HepG2 (cell line): ENCODE measurements around the gene MSMB. TPM values are rescaled to one million over a fixed set of nuclear protein-coding genes. Genes with fewer than 3 reads are reported as not detected.

ENCODE experiments used
- ARHGAP35 ChIP-seq: sonication (generic); formaldehyde crosslinking; IDR thresholded peaks from 2 replicates; pipeline ENCODE4 v1.9.0; 2022; ENCODE audit warnings: mild to moderate bottlenecking, inconsistent platforms, moderate library complexity, missing genetic modification reagents, borderline replicate concordance
- ARNTL ChIP-seq: sonication (generic); formaldehyde crosslinking; IDR thresholded peaks from 2 replicates; pipeline ENCODE4 v1.4.0; 2020; ENCODE audit warnings: mild to moderate bottlenecking, missing genetic modification reagents
- EED ChIP-seq: sonication (generic); formaldehyde crosslinking; IDR thresholded peaks from 2 replicates; pipeline ENCODE4 v1.5.0; 2020; ENCODE audit warnings: mild to moderate bottlenecking, missing genetic modification reagents
- JARID2 ChIP-seq: sonication (generic); formaldehyde crosslinking; IDR thresholded peaks from 2 replicates; pipeline ENCODE4 v1.8.1; 2023; ENCODE audit warnings: missing genetic modification reagents, inconsistent platforms; ENCODE audit not compliant: insufficient replicate concordance
- MBD4 ChIP-seq: IDR thresholded peaks from 2 replicates; pipeline ENCODE4 v1.6.1; 2012; ENCODE audit warnings: low read length, inconsistent platforms, borderline replicate concordance
- MED8 ChIP-seq: sonication (generic); formaldehyde crosslinking; IDR thresholded peaks from 2 replicates; pipeline ENCODE4 v1.8.1; 2023; ENCODE audit warnings: mild to moderate bottlenecking, missing genetic modification reagents; ENCODE audit not compliant: insufficient replicate concordance
- NFRKB ChIP-seq: fragments of 450-650 bp; IDR thresholded peaks from 2 replicates; pipeline ENCODE4 v1.6.1; 2017
- NONO ChIP-seq, 2 experiments: fragments of 450-650 bp in 1 of 2; sonication (generic) in 1 of 2; formaldehyde crosslinking in 1 of 2; IDR thresholded peaks in 1 of 2; conservative IDR thresholded peaks in 1 of 2; 2 replicates each; pipeline versions ENCODE4 v1.6.1 to v1.8.0; 2017 to 2022; ENCODE audit warnings: mild to moderate bottlenecking in 1 of 2, missing genetic modification reagents in 1 of 2, moderate library complexity in 1 of 2
- NPAS2 ChIP-seq: sonication (generic); formaldehyde crosslinking; IDR thresholded peaks from 2 replicates; pipeline ENCODE4 v1.8.0; 2022; ENCODE audit warnings: mild to moderate bottlenecking, missing genetic modification reagents, borderline replicate concordance
- ZFP36L1 ChIP-seq: sonication (generic); formaldehyde crosslinking; IDR thresholded peaks from 2 replicates; pipeline ENCODE4 v1.8.0; 2022; ENCODE audit warnings: mild to moderate bottlenecking, missing genetic modification reagents, moderate library complexity
- ZNF260 ChIP-seq: sonication (generic); formaldehyde crosslinking; IDR thresholded peaks from 2 replicates; pipeline ENCODE4 v1.4.0; 2020; ENCODE audit warnings: missing genetic modification reagents, low read depth, mild to moderate bottlenecking, borderline replicate concordance
- ZNF747 ChIP-seq: sonication (generic); formaldehyde crosslinking; IDR thresholded peaks from 2 replicates; pipeline ENCODE4 v1.8.1; 2023; ENCODE audit warnings: missing genetic modification reagents, mild to moderate bottlenecking, borderline replicate concordance
- ZSCAN21 ChIP-seq: sonication (generic); formaldehyde crosslinking; IDR thresholded peaks from 2 replicates; pipeline ENCODE4 v1.8.0; 2022; ENCODE audit warnings: mild to moderate bottlenecking, missing genetic modification reagents, moderate library complexity, borderline replicate concordance
- polyA plus RNA-seq, 8 experiments: library from polyadenylated mRNA; depleted of rRNA in 3 of 8; stranded (reverse) in 7 of 8; unstranded in 1 of 8; fragments of >200 nt; fragmentation: Illumina TruSeq in 4 of 8; extraction: Trizol in 4 of 8; gene quantifications; 2 replicates each; pipeline versions ENCODE4 v1.2.1 to v1.2.3, GENCODE V29; 2011 to 2016; ENCODE audit warnings: low read depth in 4 of 8, missing spikeins in 1 of 8, mixed read lengths in 1 of 8; ENCODE audit not compliant: insufficient read depth in 1 of 8
- total RNA-seq, 5 experiments: library from RNA; depleted of rRNA; stranded (reverse); fragments of >200 nt; fragmentation: Illumina TruSeq; extraction: Trizol; gene quantifications; 2 replicates each; pipeline ENCODE4 v1.2.3, GENCODE V29; 2016; ENCODE audit warnings: low read depth in 1 of 5
- TF ChIP-seq, protein P1 (sequence below): sonication (generic); formaldehyde crosslinking; IDR thresholded peaks from 2 replicates; pipeline ENCODE4 v1.4.0; 2020; ENCODE audit warnings: missing genetic modification reagents
- TF ChIP-seq, protein P2 (sequence below): sonication (generic); formaldehyde crosslinking; IDR thresholded peaks from 2 replicates; pipeline ENCODE4 v1.5.0; 2020; ENCODE audit warnings: mild to moderate bottlenecking, missing genetic modification reagents
- TF ChIP-seq, protein P3 (sequence below): IDR thresholded peaks from 2 replicates; pipeline ENCODE4 v1.6.1; 2016; ENCODE audit warnings: missing genetic modification reagents, missing compliant biosample characterization
- TF ChIP-seq, protein P4 (sequence below): sonication (generic); formaldehyde crosslinking; IDR thresholded peaks from 2 replicates; pipeline ENCODE4 v1.5.0; 2020; ENCODE audit warnings: missing genetic modification reagents
- TF ChIP-seq, protein P5 (sequence below): fragments of 450-650 bp; IDR thresholded peaks from 2 replicates; pipeline ENCODE4 v1.6.1; 2017; ENCODE audit warnings: mild to moderate bottlenecking
- TF ChIP-seq, protein P6 (sequence below): sonication (generic); formaldehyde crosslinking; IDR thresholded peaks from 2 replicates; pipeline ENCODE4 v1.4.0; 2020; ENCODE audit warnings: missing genetic modification reagents, borderline replicate concordance

The MSMB gene
- total and polyA plus RNA-seq, 2 of the 13 experiments (the other 11 are each of a cell fraction or from before 2014, with no cell fraction given), result 0.84 TPM; not detected in 1

DNA sequence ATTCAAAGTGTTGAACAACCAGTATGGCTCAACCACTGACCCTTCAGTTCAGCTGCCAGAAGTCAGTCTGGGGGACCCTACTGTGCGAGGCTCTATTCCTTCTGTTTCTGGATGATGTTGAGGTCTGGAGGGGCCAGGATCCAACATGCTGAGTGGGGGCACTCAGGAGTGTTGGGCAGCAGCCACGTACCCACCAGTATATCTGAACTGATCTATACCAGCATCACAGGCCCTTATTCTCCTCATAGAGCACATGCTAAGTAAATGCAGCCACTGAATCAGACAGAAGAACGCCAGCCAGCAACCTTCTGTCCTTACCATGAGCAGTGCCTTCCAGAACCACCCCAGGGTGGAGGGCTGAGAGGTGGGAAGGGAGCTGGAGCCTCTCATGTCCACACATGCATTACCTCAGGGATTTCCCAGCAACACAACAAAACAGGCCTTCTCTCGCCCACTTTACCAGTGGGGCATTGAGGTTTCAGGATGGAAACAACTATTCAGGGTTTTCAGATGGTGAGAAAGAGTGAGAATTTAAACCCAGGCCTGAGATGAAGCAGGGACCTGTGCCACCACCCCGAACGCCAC, 6.8 kb upstream of the MSMB start (continued):
- TF ChIP-seq EED (CRISPR knock-in tag) (no peak), JARID2 (CRISPR knock-in tag) (no peak), MBD4 (no peak), ARNTL (no peak), MED8 (no peak), ZNF260 (no peak), ZFP36L1 (CRISPR knock-in tag) (no peak), NPAS2 (CRISPR knock-in tag) (no peak), NONO (IDR thresholded peaks at IDR 0.05) (no peak), NONO (CRISPR knock-in tag; conservative IDR thresholded peaks at IDR 0.05) (no peak), NFRKB (no peak), ZNF747 (peak; percentile 27; the same call in 1 of the 2 replicates), ZSCAN21 (CRISPR knock-in tag) (no peak; the same call in 1 of the 2 replicates), ARHGAP35 (CRISPR knock-in tag) (no peak)
- TF ChIP-seq, protein P1, sequence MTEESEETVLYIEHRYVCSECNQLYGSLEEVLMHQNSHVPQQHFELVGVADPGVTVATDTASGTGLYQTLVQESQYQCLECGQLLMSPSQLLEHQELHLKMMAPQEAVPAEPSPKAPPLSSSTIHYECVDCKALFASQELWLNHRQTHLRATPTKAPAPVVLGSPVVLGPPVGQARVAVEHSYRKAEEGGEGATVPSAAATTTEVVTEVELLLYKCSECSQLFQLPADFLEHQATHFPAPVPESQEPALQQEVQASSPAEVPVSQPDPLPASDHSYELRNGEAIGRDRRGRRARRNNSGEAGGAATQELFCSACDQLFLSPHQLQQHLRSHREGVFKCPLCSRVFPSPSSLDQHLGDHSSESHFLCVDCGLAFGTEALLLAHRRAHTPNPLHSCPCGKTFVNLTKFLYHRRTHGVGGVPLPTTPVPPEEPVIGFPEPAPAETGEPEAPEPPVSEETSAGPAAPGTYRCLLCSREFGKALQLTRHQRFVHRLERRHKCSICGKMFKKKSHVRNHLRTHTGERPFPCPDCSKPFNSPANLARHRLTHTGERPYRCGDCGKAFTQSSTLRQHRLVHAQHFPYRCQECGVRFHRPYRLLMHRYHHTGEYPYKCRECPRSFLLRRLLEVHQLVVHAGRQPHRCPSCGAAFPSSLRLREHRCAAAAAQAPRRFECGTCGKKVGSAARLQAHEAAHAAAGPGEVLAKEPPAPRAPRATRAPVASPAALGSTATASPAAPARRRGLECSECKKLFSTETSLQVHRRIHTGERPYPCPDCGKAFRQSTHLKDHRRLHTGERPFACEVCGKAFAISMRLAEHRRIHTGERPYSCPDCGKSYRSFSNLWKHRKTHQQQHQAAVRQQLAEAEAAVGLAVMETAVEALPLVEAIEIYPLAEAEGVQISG (CRISPR knock-in tag), result no peak
- TF ChIP-seq, protein P2, sequence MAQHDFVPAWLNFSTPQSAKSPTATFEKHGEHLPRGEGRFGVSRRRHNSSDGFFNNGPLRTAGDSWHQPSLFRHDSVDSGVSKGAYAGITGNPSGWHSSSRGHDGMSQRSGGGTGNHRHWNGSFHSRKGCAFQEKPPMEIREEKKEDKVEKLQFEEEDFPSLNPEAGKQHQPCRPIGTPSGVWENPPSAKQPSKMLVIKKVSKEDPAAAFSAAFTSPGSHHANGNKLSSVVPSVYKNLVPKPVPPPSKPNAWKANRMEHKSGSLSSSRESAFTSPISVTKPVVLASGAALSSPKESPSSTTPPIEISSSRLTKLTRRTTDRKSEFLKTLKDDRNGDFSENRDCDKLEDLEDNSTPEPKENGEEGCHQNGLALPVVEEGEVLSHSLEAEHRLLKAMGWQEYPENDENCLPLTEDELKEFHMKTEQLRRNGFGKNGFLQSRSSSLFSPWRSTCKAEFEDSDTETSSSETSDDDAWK (CRISPR knock-in tag), result no peak
- TF ChIP-seq, protein P3, sequence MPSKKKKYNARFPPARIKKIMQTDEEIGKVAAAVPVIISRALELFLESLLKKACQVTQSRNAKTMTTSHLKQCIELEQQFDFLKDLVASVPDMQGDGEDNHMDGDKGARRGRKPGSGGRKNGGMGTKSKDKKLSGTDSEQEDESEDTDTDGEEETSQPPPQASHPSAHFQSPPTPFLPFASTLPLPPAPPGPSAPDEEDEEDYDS, result no peak
- TF ChIP-seq, protein P4, sequence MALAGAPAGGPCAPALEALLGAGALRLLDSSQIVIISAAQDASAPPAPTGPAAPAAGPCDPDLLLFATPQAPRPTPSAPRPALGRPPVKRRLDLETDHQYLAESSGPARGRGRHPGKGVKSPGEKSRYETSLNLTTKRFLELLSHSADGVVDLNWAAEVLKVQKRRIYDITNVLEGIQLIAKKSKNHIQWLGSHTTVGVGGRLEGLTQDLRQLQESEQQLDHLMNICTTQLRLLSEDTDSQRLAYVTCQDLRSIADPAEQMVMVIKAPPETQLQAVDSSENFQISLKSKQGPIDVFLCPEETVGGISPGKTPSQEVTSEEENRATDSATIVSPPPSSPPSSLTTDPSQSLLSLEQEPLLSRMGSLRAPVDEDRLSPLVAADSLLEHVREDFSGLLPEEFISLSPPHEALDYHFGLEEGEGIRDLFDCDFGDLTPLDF (CRISPR knock-in tag), result no peak
- TF ChIP-seq, protein P5, sequence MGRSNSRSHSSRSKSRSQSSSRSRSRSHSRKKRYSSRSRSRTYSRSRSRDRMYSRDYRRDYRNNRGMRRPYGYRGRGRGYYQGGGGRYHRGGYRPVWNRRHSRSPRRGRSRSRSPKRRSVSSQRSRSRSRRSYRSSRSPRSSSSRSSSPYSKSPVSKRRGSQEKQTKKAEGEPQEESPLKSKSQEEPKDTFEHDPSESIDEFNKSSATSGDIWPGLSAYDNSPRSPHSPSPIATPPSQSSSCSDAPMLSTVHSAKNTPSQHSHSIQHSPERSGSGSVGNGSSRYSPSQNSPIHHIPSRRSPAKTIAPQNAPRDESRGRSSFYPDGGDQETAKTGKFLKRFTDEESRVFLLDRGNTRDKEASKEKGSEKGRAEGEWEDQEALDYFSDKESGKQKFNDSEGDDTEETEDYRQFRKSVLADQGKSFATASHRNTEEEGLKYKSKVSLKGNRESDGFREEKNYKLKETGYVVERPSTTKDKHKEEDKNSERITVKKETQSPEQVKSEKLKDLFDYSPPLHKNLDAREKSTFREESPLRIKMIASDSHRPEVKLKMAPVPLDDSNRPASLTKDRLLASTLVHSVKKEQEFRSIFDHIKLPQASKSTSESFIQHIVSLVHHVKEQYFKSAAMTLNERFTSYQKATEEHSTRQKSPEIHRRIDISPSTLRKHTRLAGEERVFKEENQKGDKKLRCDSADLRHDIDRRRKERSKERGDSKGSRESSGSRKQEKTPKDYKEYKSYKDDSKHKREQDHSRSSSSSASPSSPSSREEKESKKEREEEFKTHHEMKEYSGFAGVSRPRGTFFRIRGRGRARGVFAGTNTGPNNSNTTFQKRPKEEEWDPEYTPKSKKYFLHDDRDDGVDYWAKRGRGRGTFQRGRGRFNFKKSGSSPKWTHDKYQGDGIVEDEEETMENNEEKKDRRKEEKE, result no peak
- TF ChIP-seq, protein P6, sequence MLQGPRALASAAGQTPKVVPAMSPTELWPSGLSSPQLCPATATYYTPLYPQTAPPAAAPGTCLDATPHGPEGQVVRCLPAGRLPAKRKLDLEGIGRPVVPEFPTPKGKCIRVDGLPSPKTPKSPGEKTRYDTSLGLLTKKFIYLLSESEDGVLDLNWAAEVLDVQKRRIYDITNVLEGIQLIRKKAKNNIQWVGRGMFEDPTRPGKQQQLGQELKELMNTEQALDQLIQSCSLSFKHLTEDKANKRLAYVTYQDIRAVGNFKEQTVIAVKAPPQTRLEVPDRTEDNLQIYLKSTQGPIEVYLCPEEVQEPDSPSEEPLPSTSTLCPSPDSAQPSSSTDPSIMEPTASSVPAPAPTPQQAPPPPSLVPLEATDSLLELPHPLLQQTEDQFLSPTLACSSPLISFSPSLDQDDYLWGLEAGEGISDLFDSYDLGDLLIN (CRISPR knock-in tag), result no peak
